Loucy (cell line): Measurements from ENCODE around the gene CRCP.

ENCODE experiments used
- H2AFZ ChIP-seq: fragments of 200-600 bp; sonication (generic); 2 replicates; pipeline ENCODE4 v1.6.0; 2016; ENCODE audit warnings: antibody characterized with exemption, mild to moderate bottlenecking, low read length, moderate library complexity
- H3F3A ChIP-seq: fragments of 200-600 bp; 2 replicates; pipeline ENCODE4 v1.6.0; 2016; ENCODE audit warnings: antibody characterized with exemption, low read depth, mild to moderate bottlenecking
- H3K27me3 ChIP-seq: fragments of 200-600 bp; sonication (generic); 2 replicates; pipeline ENCODE4 v1.6.1; 2014; ENCODE audit warnings: low read length, mild to moderate bottlenecking; ENCODE audit not compliant: insufficient read depth, poor library complexity, severe bottlenecking
- H3K36me3 ChIP-seq: fragments of 200-600 bp; sonication (generic); 2 replicates; pipeline ENCODE4 v1.6.1; 2016; ENCODE audit warnings: low read length; ENCODE audit not compliant: insufficient read depth
- H3K4me1 ChIP-seq: fragments of 200-600 bp; sonication (generic); 2 replicates; pipeline ENCODE4 v1.5.1; 2014; ENCODE audit warnings: low read length, mild to moderate bottlenecking; ENCODE audit not compliant: insufficient read depth, poor library complexity, severe bottlenecking
- H3K4me2 ChIP-seq: fragments of 200-600 bp; sonication (generic); 2 replicates; pipeline ENCODE4 v1.6.0; 2014; ENCODE audit warnings: antibody characterized with exemption, low read length, low read depth, mild to moderate bottlenecking; ENCODE audit not compliant: poor library complexity, severe bottlenecking
- H3K4me3 ChIP-seq: fragments of 200-600 bp; sonication (generic); 2 replicates; pipeline ENCODE4 v1.5.1; 2014; ENCODE audit warnings: low read length, mild to moderate bottlenecking, mixed read lengths; ENCODE audit not compliant: poor library complexity, severe bottlenecking
- H3K79me2 ChIP-seq: fragments of 200-600 bp; sonication (generic); 2 replicates; pipeline ENCODE4 v1.6.1; 2014; ENCODE audit warnings: low read length; ENCODE audit not compliant: insufficient read depth
- H3K9ac ChIP-seq: fragments of 200-600 bp; sonication (generic); 2 replicates; pipeline ENCODE4 v1.6.0; 2014; ENCODE audit warnings: mild to moderate bottlenecking, low read depth, low read length, moderate library complexity; ENCODE audit not compliant: poor library complexity, severe bottlenecking
- H3K9me2 ChIP-seq: fragments of 200-600 bp; sonication (generic); replicated peaks from 2 replicates; pipeline ENCODE4 v1.6.1; 2016; ENCODE audit warnings: low read depth, low read length, mixed read lengths
- H3K9me3 ChIP-seq: fragments of 200-600 bp; sonication (generic); 2 replicates; pipeline ENCODE4 v1.6.1; 2014; ENCODE audit warnings: mild to moderate bottlenecking, antibody characterized with exemption, low read length, low read depth; ENCODE audit not compliant: insufficient read depth
- H4K20me1 ChIP-seq: fragments of 200-600 bp; sonication (generic); 2 replicates; pipeline ENCODE4 v1.6.0; 2014; ENCODE audit warnings: antibody characterized with exemption, low read length, mild to moderate bottlenecking; ENCODE audit not compliant: insufficient read depth, poor library complexity, severe bottlenecking
- CTCF ChIP-seq: fragments of 200-600 bp; sonication (generic); conservative IDR thresholded peaks from 2 replicates; pipeline ENCODE4 v1.5.1; 2014; ENCODE audit warnings: mild to moderate bottlenecking, antibody characterized with exemption, low read length
- EZH2phosphoT487 ChIP-seq: fragments of 200-600 bp; IDR thresholded peaks from 2 replicates; pipeline ENCODE4 v1.6.1; 2018; ENCODE audit warnings: antibody characterized with exemption, mild to moderate bottlenecking, moderate library complexity, borderline replicate concordance

CRCP gene

GRCh38 chr7:66188645-66189044 lies 74.0 kb downstream of the CRCP start:
- Histone ChIP-seq H3K9ac (no peak overlapping the region), H3K9me2 (no peaks in the 10 kb centered on the region), H3K4me2 (no peak overlapping the region), H3K27me3 (no peaks in the 10 kb centered on the region), H3K4me3 (no peak overlapping the region), H3K9me3 (no peaks in the 10 kb centered on the region), H4K20me1 (no peaks in the 10 kb centered on the region), H3K79me2 (no peaks in the 10 kb centered on the region), H3K36me3 (no peaks in the 10 kb centered on the region), H3K4me1 (no peaks in the 10 kb centered on the region), H3F3A (no peaks in the 10 kb centered on the region), H2AFZ (no peak overlapping the region)
- no peak for TF ChIP-seq EZH2phosphoT487
- no peak for TF ChIP-seq CTCF

GRCh38 chr7:66189695-66190503 lies 75.3 kb downstream of the CRCP start:
- H3K9me2 ChIP-seq, result no peaks in the 10 kb centered on the region
- H3K4me1 ChIP-seq, result no peaks in the 10 kb centered on the region
- no peaks in the 10 kb centered on the region for H3K27me3 ChIP-seq
- no peak overlapping the region for H2AFZ ChIP-seq
- no peaks in the 10 kb centered on the region for H3F3A ChIP-seq
- H3K4me3 ChIP-seq, result no peak overlapping the region
- H3K36me3 ChIP-seq, result no peaks in the 10 kb centered on the region
- no peaks in the 10 kb centered on the region for H4K20me1 ChIP-seq
- no peak for TF ChIP-seq EZH2phosphoT487
- no peak for TF ChIP-seq CTCF
- H3K4me2 ChIP-seq, result no peak overlapping the region
- H3K79me2 ChIP-seq, result no peaks in the 10 kb centered on the region
- H3K9ac ChIP-seq, result no peak overlapping the region
- no peaks in the 10 kb centered on the region for H3K9me3 ChIP-seq

GRCh38 chr7:66190504-66190857 lies 75.8 kb downstream of the CRCP start:
- Histone ChIP-seq H3K4me2 (no peak overlapping the region), H3K79me2 (no peaks in the 10 kb centered on the region), H3F3A (no peaks in the 10 kb centered on the region), H3K9me2 (no peaks in the 10 kb centered on the region), H3K4me1 (no peaks in the 10 kb centered on the region), H3K27me3 (no peaks in the 10 kb centered on the region), H3K9ac (no peak overlapping the region), H3K4me3 (no peak overlapping the region), H4K20me1 (no peaks in the 10 kb centered on the region), H2AFZ (no peak overlapping the region), H3K36me3 (no peaks in the 10 kb centered on the region), H3K9me3 (no peaks in the 10 kb centered on the region)
- TF ChIP-seq CTCF, result no peak
